ENCODE results near the gene ZDHHC1. TPM values are rescaled to one million over a fixed set of nuclear protein-coding genes. Genes with fewer than 3 reads are reported as not detected.

The ZDHHC1 gene
- total and polyA plus RNA-seq, 2 of the 13 experiments (the other 11 are each of a cell fraction or from before 2014, with no cell fraction given) = 0.51 to 1.1 TPM

- no peak for TF ChIP-seq ZBTB40 (IDR thresholded peaks at IDR 0.05)
- TF ChIP-seq ZBTB40 (CRISPR knock-in tag; IDR thresholded peaks at IDR 0.05) = no peak
- peak; percentile 74 for TF ChIP-seq PHF5A (CRISPR knock-in tag; IDR thresholded peaks at IDR 0.05; ENCODE audit: low read depth, unreplicated experiment)
- TF ChIP-seq PRPF4 (IDR thresholded peaks at IDR 0.05; ENCODE audit: low read depth, low read length, poor library complexity, severe bottlenecking) = no peak
- TF ChIP-seq ESRRA (CRISPR knock-in tag; IDR thresholded peaks at IDR 0.05; ENCODE audit: low read depth) = peak; percentile 65; the same call in 1 of the 2 replicates
- TF ChIP-seq ZSCAN9 (CRISPR knock-in tag; IDR thresholded peaks at IDR 0.05; ENCODE audit: borderline replicate concordance) = 0 out of 2 replicates have a peak, but pooled peaks have one; percentile 38
- 0 out of 2 replicates have a peak, but pooled peaks have one; percentile 84 for TF ChIP-seq ZNF451 (CRISPR knock-in tag; IDR thresholded peaks at IDR 0.05)
- no peak for TF ChIP-seq ZNF720 (CRISPR knock-in tag; IDR thresholded peaks at IDR 0.05)
- no peak for TF ChIP-seq U2AF2 (IDR thresholded peaks at IDR 0.05; ENCODE audit: low read depth, low read length)
- peak; percentile 30; the same call in 1 of the 2 replicates for TF ChIP-seq SOX5 (CRISPR knock-in tag; IDR thresholded peaks at IDR 0.05; ENCODE audit: borderline replicate concordance)
- TF ChIP-seq ZSCAN22 (CRISPR knock-in tag; IDR thresholded peaks at IDR 0.05) = no peak
- TF ChIP-seq, protein P1, sequence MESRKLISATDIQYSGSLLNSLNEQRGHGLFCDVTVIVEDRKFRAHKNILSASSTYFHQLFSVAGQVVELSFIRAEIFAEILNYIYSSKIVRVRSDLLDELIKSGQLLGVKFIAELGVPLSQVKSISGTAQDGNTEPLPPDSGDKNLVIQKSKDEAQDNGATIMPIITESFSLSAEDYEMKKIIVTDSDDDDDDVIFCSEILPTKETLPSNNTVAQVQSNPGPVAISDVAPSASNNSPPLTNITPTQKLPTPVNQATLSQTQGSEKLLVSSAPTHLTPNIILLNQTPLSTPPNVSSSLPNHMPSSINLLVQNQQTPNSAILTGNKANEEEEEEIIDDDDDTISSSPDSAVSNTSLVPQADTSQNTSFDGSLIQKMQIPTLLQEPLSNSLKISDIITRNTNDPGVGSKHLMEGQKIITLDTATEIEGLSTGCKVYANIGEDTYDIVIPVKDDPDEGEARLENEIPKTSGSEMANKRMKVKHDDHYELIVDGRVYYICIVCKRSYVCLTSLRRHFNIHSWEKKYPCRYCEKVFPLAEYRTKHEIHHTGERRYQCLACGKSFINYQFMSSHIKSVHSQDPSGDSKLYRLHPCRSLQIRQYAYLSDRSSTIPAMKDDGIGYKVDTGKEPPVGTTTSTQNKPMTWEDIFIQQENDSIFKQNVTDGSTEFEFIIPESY (CRISPR knock-in tag; IDR thresholded peaks at IDR 0.05) = peak; percentile 6; the same call in 1 of the 2 replicates
- peak; percentile 49 for TF ChIP-seq HIC2 (CRISPR knock-in tag; IDR thresholded peaks at IDR 0.05; ENCODE audit: low read depth)
- TF ChIP-seq NFE2L1 (CRISPR knock-in tag; IDR thresholded peaks at IDR 0.05; ENCODE audit: borderline replicate concordance) = no peak
- TF ChIP-seq BORCS8-MEF2B (CRISPR knock-in tag; IDR thresholded peaks at IDR 0.05) = peak; percentile 19; the same call in 1 of the 2 replicates
- peak; percentile 60 for TF ChIP-seq ZC3H13 (CRISPR knock-in tag; IDR thresholded peaks at IDR 0.05)
- TF ChIP-seq MEIS2 (CRISPR knock-in tag; IDR thresholded peaks at IDR 0.05) = no peak
- 0 out of 2 replicates have a peak, but pooled peaks have one; percentile 21 for TF ChIP-seq RELA (CRISPR knock-in tag; IDR thresholded peaks at IDR 0.05)
These were observed 12.0 kb upstream of the ZDHHC1 start (continued) for GRCh38 chr16:67428146-67428731.

Measured in HepG2 (cell line).